ENCODE results near the gene FUT2. TPM values are rescaled to one million over a fixed set of nuclear protein-coding genes. Genes with fewer than 3 reads are reported as not detected.
A peak's percentile ranks its signal among the peaks of the same experiment; 100 is the strongest.

FUT2 gene
- polyA plus RNA-seq (2013), result 1.5 TPM

- peaks cover 0 to 26% (median 22%) of the 10 kb centered on the region in 4 experiments for H3K4me1 ChIP-seq (ENCODE audit: control extremely low read depth in 1 of 4, control insufficient read depth in 4 of 4, insufficient read depth in 4 of 4, low read length in 3 of 4)
- H3K9me3 ChIP-seq (ENCODE audit: control extremely low read depth in 1 of 5, control insufficient read depth in 4 of 5, insufficient read depth in 2 of 5, low read depth in 1 of 5, low read length in 4 of 5), result no peaks in the 10 kb centered on the region
- peak within 1 kb of the TSS; percentile 33 to 82 (median 61) for H3K4me3 ChIP-seq (ENCODE audit: control insufficient read depth in 1 of 7, extremely low read depth in 1 of 7, insufficient read depth in 4 of 7, low read depth in 2 of 7, low read length in 6 of 7)
- ChIA-PET POLR2A (no interaction called here), CTCF (interaction anchor here (1.3 to 1.5 kb wide), 2 partner anchors 20 to 45 kb away, joined by 3 to 5 read pairs; no protein-coding TSS in a partner anchor)
- peaks cover 0 to 3% (median 0%) of the 10 kb centered on the region in 4 experiments for H3K36me3 ChIP-seq (ENCODE audit: control insufficient read depth in 4 of 4, insufficient read depth in 4 of 4, low read length in 3 of 4)
- no peak within 1 kb of the TSS for H3K27ac ChIP-seq (ENCODE audit: insufficient read depth in 1 of 2, low read depth in 1 of 2, low read length in 2 of 2, poor library complexity in 1 of 2, severe bottlenecking in 2 of 2)
- 56% methylated on average over 8 of the region's 16 CpGs for WGBS (ENCODE audit: insufficient coverage)
- no peak for DNase-seq
- no peaks in the 10 kb centered on the region for H3K27me3 ChIP-seq (replicated peaks in 2 of 5; ENCODE audit: control insufficient read depth in 4 of 5, insufficient read depth in 5 of 5, low read length in 4 of 5)
These were observed at the start of gene FUT2 for GRCh38 chr19:48695743-48696352. TSS of gene FUT2 (plus strand) at chr19:48695971. CDS start at chr19:48702957, 6,986 bp downstream.

GRCh38 chr19:48646001-48646721 is 49.6 kb upstream of the FUT2 start, which contains the start of gene CA11:
TSS of gene CA11 (minus strand) at chr19:48646187. CDS start at chr19:48645632, 555 bp downstream.
- Histone ChIP-seq H3K36me3 (ENCODE audit: control insufficient read depth in 4 of 4, insufficient read depth in 4 of 4, low read length in 3 of 4) (no peaks in the 10 kb centered on the region), H3K4me3 (ENCODE audit: control insufficient read depth in 1 of 7, extremely low read depth in 1 of 7, insufficient read depth in 4 of 7, low read depth in 2 of 7, low read length in 6 of 7) (peak within 1 kb of the TSS; percentile 47 to 82 (median 59)), H3K27me3 (replicated peaks in 2 of 5; ENCODE audit: control insufficient read depth in 4 of 5, insufficient read depth in 5 of 5, low read length in 4 of 5) (no peaks in the 10 kb centered on the region), H3K4me1 (ENCODE audit: control extremely low read depth in 1 of 4, control insufficient read depth in 4 of 4, insufficient read depth in 4 of 4, low read length in 3 of 4) (peaks cover 3 to 27% (median 22%) of the 10 kb centered on the region in 4 experiments), H3K27ac (ENCODE audit: insufficient read depth in 1 of 2, low read depth in 1 of 2, low read length in 2 of 2, poor library complexity in 1 of 2, severe bottlenecking in 2 of 2) (peak within 1 kb of the TSS in 1 of 2 experiments; percentile 61), H3K9me3 (ENCODE audit: control extremely low read depth in 1 of 5, control insufficient read depth in 4 of 5, insufficient read depth in 2 of 5, low read depth in 1 of 5, low read length in 4 of 5) (no peaks in the 10 kb centered on the region)
- CTCF ChIA-PET, result interaction anchor here (0.6 to 4.5 kb wide), 15 partner anchors 12 to 207 kb away, joined by 3 to 40 read pairs (median 4); no protein-coding TSS in a partner anchor
- WGBS (ENCODE audit: insufficient coverage), result 0% methylated on average over 19 of the region's 33 CpGs
- POLR2A ChIA-PET, result interaction anchor here (0.5 to 1.5 kb wide), 3 partner anchors 8 to 325 kb away, joined by 3 to 5 read pairs (median 3); no protein-coding TSS in a partner anchor
- peak; percentile 87 to 94 (median 94) for DNase-seq

GRCh38 chr19:48646722-48647216 is 49.0 kb upstream of the FUT2 start:
- POLR2A ChIA-PET, result interaction anchor here (0.6 to 1.5 kb wide), 2 partner anchors 9 to 324 kb away, joined by 3 to 5 read pairs; no protein-coding TSS in a partner anchor

GRCh38 chr19:48648134-48648533 is 47.6 kb upstream of the FUT2 start:
- Histone ChIP-seq H3K27me3 (replicated peaks in 2 of 5; ENCODE audit: control insufficient read depth in 4 of 5, insufficient read depth in 5 of 5, low read length in 4 of 5) (no peaks in the 10 kb centered on the region), H3K4me1 (ENCODE audit: control extremely low read depth in 1 of 4, control insufficient read depth in 4 of 4, insufficient read depth in 4 of 4, low read length in 3 of 4) (peaks cover 3 to 35% (median 25%) of the 10 kb centered on the region in 4 experiments), H3K27ac (ENCODE audit: insufficient read depth in 1 of 2, low read depth in 1 of 2, low read length in 2 of 2, poor library complexity in 1 of 2, severe bottlenecking in 2 of 2) (no peak overlapping the region), H3K36me3 (ENCODE audit: control insufficient read depth in 4 of 4, insufficient read depth in 4 of 4, low read length in 3 of 4) (no peaks in the 10 kb centered on the region), H3K4me3 (ENCODE audit: control insufficient read depth in 1 of 7, extremely low read depth in 1 of 7, insufficient read depth in 4 of 7, low read depth in 2 of 7, low read length in 6 of 7) (no peak overlapping the region), H3K9me3 (ENCODE audit: control extremely low read depth in 1 of 5, control insufficient read depth in 4 of 5, insufficient read depth in 2 of 5, low read depth in 1 of 5, low read length in 4 of 5) (no peaks in the 10 kb centered on the region)
- 100% methylated on average over 1 of the region's 2 CpGs for WGBS (ENCODE audit: insufficient coverage)
- DNase-seq, result no peak
- POLR2A ChIA-PET, result no interaction called here
- CTCF ChIA-PET, result no interaction called here

More at GRCh38 chr19:48646722-48647216, 49.0 kb upstream of the FUT2 start:
- H3K4me1 ChIP-seq (ENCODE audit: control extremely low read depth in 1 of 4, control insufficient read depth in 4 of 4, insufficient read depth in 4 of 4, low read length in 3 of 4), result peaks cover 3 to 27% (median 22%) of the 10 kb centered on the region in 4 experiments
- H3K9me3 ChIP-seq (ENCODE audit: control extremely low read depth in 1 of 5, control insufficient read depth in 4 of 5, insufficient read depth in 2 of 5, low read depth in 1 of 5, low read length in 4 of 5), result no peaks in the 10 kb centered on the region
- CTCF ChIA-PET, result interaction anchor here (1.3 to 4.5 kb wide), 4 partner anchors 13 to 198 kb away, joined by 4 to 40 read pairs (median 12); no protein-coding TSS in a partner anchor
- no peaks in the 10 kb centered on the region for H3K27me3 ChIP-seq (replicated peaks in 2 of 5; ENCODE audit: control insufficient read depth in 4 of 5, insufficient read depth in 5 of 5, low read length in 4 of 5)
- H3K36me3 ChIP-seq (ENCODE audit: control insufficient read depth in 4 of 4, insufficient read depth in 4 of 4, low read length in 3 of 4), result no peaks in the 10 kb centered on the region
- WGBS (ENCODE audit: insufficient coverage), result 25% methylated on average over 4 of the region's 10 CpGs
- no peak overlapping the region for H3K27ac ChIP-seq (ENCODE audit: insufficient read depth in 1 of 2, low read depth in 1 of 2, low read length in 2 of 2, poor library complexity in 1 of 2, severe bottlenecking in 2 of 2)
- DNase-seq, result no peak
- H3K4me3 ChIP-seq (ENCODE audit: control insufficient read depth in 1 of 7, extremely low read depth in 1 of 7, insufficient read depth in 4 of 7, low read depth in 2 of 7, low read length in 6 of 7), result peak overlapping the region in 3 of 7 experiments; percentile 69 to 82 (median 79)

- CTCF ChIA-PET, result interaction anchor here (1.3 to 3.9 kb wide), 2 partner anchors 24 to 45 kb away, joined by 3 to 19 read pairs; partner anchors contain the start of gene FUT2
- H3K36me3 ChIP-seq (ENCODE audit: control insufficient read depth in 4 of 4, insufficient read depth in 4 of 4, low read length in 3 of 4), result no peaks in the 10 kb centered on the region
- H3K4me3 ChIP-seq (ENCODE audit: control insufficient read depth in 1 of 7, extremely low read depth in 1 of 7, insufficient read depth in 4 of 7, low read depth in 2 of 7, low read length in 6 of 7), result no peak overlapping the region
- no peak for DNase-seq
- 89% methylated on average over 9 of the region's 12 CpGs for WGBS (ENCODE audit: insufficient coverage)
- H3K4me1 ChIP-seq (ENCODE audit: control extremely low read depth in 1 of 4, control insufficient read depth in 4 of 4, insufficient read depth in 4 of 4, low read length in 3 of 4), result peaks cover 3 to 29% (median 11%) of the 10 kb centered on the region in 4 experiments
- POLR2A ChIA-PET, result interaction anchor here (0.6 kb wide), 1 partner anchor 1674 kb away, joined by 3 read pairs; no protein-coding TSS in a partner anchor
- H3K27ac ChIP-seq (ENCODE audit: insufficient read depth in 1 of 2, low read depth in 1 of 2, low read length in 2 of 2, poor library complexity in 1 of 2, severe bottlenecking in 2 of 2), result no peak overlapping the region
- H3K9me3 ChIP-seq (ENCODE audit: control extremely low read depth in 1 of 5, control insufficient read depth in 4 of 5, insufficient read depth in 2 of 5, low read depth in 1 of 5, low read length in 4 of 5), result no peaks in the 10 kb centered on the region
- no peaks in the 10 kb centered on the region for H3K27me3 ChIP-seq (replicated peaks in 2 of 5; ENCODE audit: control insufficient read depth in 4 of 5, insufficient read depth in 5 of 5, low read length in 4 of 5)
These were observed 44.6 kb upstream of the FUT2 start for GRCh38 chr19:48650974-48651682.

- Histone ChIP-seq H3K27me3 (replicated peaks in 2 of 5; ENCODE audit: control insufficient read depth in 4 of 5, insufficient read depth in 5 of 5, low read length in 4 of 5) (no peaks in the 10 kb centered on the region), H3K4me3 (ENCODE audit: control insufficient read depth in 1 of 7, extremely low read depth in 1 of 7, insufficient read depth in 4 of 7, low read depth in 2 of 7, low read length in 6 of 7) (no peak overlapping the region), H3K4me1 (ENCODE audit: control extremely low read depth in 1 of 4, control insufficient read depth in 4 of 4, insufficient read depth in 4 of 4, low read length in 3 of 4) (peaks cover 3 to 26% (median 10%) of the 10 kb centered on the region in 4 experiments), H3K9me3 (ENCODE audit: control extremely low read depth in 1 of 5, control insufficient read depth in 4 of 5, insufficient read depth in 2 of 5, low read depth in 1 of 5, low read length in 4 of 5) (no peaks in the 10 kb centered on the region), H3K27ac (ENCODE audit: insufficient read depth in 1 of 2, low read depth in 1 of 2, low read length in 2 of 2, poor library complexity in 1 of 2, severe bottlenecking in 2 of 2) (no peak overlapping the region), H3K36me3 (ENCODE audit: control insufficient read depth in 4 of 4, insufficient read depth in 4 of 4, low read length in 3 of 4) (no peaks in the 10 kb centered on the region)
- POLR2A ChIA-PET, result no interaction called here
- CTCF ChIA-PET, result interaction anchor here (1.3 to 3.9 kb wide), 2 partner anchors 23 to 45 kb away, joined by 3 to 19 read pairs; partner anchors contain the start of gene FUT2
- WGBS (ENCODE audit: insufficient coverage), result 93% methylated on average over 4 of the region's 5 CpGs
- DNase-seq, result no peak
These were observed 44.1 kb upstream of the FUT2 start for GRCh38 chr19:48651683-48652048.

Data from common myeloid progenitor, CD34-positive (primary cell).